HG02678 (cell line): ENCODE measurements around the gene CEP290.
"Not testable (repeated sequence)": the region's sequence is repeated elsewhere in the genome, so short reads cannot be mapped to it uniquely, and the experiment has no call there.

Source experiments
- ATAC-seq: cut with Tn5 transposase; IDR thresholded peaks from one replicate; pipeline ENCODE4 v1.9.1; 2021; ENCODE audit warnings: mild to moderate bottlenecking, moderate library complexity; ENCODE audit not compliant: unreplicated experiment

CEP290 gene

DNA sequence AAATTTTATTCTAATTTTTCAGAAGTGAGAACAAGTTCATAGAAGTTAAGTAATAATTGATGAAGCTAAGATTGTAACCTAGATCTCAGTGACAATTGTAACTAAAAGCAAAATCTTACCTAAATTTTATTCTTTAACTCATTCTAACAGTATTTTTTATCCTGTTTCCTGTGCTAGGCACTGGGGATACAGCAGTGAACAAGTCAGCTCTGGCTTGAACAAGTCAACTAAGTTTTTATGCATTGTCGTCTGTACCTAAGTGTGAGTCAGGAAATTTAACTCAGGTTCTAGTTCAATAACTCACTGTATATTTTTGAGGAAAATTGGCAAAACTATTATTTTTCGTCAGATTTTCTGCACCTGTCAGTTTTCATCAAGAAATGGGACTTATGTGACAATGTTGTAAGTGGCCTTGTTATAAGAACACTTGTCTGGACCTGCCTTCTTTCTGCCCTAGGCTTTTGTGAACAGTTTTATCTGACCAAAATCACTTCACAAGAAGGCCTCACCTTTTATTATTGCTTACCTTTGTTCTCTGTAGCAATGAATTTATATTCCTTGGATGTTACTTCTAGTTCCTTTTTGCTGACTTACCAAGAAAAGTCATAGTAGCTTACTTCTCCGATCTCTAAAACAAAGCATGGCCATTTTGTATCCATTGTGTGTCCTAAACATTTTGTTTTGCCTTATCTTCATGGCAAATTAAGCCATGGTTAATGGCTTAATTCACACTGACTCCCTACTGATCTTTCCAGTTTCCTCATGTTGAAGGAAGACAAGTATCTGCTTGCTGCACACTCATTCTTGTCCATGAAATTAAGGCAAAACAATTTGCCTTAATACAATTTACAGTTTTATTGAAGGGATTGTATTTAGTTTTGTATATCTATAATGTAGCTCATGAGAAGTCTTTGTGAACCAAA lies 2.9 kb upstream of the CEP290 start:
- ATAC-seq: no peak

DNA sequence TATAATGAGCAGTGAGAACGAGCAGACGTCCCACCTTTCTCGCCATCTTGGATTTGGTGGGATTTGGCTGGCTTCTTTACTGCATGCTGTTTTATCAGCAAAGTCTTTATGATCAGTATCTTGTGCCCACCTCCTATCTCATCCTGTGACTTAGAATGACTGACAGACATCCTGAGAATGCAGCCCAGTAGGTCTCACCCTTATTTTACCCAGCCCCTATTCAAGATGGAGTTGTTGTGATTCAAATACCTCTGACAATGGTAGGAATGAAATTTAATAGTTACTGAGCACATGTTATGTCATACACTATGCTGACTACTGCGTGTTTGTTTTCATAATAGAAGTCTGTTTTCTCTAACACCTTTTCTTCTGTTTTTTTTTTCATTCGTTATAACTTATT lies 2.1 kb upstream of the CEP290 start:
- no peak for ATAC-seq

DNA sequence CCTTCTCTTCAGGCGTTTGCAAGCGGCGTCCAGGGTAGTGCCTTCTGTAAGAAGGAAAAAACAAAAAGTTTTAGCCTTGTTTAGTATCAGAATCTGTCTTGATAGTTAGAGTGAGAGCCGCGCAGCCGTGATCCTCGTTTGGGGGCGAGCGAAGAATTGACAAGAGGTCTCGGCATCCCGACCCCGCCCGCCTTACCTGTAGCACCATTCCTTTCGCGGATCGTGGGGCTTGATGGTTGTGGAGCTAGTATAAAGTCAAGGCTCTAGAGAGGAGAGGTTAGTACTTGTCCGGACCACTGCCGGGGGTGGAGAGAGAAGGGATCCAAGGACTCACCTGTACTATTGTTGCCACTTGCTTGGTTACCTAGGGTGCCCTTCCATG lies 713 bp upstream of the CEP290 start:
- ATAC-seq: peak; percentile 1

DNA sequence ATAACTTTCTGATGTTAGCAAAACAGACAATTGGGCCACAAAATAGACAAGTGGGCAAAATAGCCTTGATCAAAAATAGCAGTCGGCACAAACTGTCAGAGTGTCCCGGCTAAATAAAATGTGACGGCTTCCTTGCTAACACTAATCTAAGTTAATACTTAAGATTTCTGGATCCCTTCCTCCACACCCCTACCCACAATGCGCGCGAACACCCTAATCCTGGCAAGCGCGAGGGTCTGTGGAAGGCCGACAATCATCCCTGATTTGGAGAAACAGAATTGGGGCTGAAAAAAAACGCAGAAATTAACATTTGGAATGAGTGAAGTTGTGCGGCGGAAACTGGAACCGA lies 489 bp downstream of the CEP290 start:
- no peak for ATAC-seq

DNA sequence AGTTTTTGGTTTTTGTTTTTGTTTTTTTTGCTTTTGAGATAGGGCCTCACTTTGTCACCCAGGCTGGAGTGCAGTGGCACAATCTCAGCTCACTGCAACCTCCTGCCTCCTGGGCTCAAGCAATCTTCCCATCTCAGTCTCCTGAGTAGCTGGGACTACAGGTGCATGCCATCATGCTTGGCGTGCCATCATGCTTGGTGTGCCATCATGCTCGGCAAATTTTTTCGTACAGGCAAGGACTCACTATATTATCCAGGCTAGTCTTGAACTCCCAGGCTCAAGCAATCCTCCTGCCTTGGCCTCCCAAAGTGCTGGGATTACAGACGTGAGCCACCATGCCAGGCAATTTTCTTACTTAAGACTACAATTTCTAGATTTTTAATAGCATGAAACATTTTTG lies 2.2 kb downstream of the CEP290 start:
- ATAC-seq: not testable (repeated sequence)

DNA sequence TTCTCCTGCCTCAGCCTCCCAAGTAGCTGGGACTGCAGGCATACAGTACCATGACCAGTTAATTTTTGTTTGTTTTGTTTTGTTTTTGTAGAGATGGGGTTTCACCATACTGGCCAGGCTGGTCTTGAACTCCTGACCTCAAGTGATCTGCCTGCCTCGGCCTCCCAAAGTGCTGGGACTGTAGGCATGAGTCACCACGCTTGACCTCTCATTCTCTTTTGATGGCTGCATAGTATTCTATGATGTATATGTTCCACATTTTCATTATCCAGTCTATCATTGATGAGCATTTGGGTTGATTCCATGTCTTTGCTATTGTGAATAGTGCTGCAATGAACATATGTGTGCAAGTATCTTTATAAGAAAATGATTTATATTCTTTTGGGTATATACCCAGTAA lies 8.7 kb downstream of the CEP290 start:
- not testable (repeated sequence) for ATAC-seq

DNA sequence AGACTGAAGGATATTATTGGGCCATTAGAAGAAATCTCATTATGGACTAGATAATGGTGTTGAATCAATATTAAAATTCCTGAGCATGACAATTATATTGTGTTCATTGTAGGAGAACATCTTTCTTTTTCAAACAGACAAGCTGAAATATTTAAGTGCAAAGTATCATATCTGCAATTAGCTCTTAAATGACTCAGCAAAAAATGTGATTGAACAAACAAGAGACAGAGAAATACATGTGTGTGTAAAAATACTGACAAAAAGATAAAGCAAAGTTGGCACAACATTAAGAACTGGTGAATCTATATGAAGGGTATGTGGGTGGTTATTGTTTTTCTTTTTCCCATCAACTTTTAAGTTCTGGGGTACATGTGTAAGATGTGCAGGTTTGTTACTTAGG lies 9.5 kb downstream of the CEP290 start:
- no peak for ATAC-seq

DNA sequence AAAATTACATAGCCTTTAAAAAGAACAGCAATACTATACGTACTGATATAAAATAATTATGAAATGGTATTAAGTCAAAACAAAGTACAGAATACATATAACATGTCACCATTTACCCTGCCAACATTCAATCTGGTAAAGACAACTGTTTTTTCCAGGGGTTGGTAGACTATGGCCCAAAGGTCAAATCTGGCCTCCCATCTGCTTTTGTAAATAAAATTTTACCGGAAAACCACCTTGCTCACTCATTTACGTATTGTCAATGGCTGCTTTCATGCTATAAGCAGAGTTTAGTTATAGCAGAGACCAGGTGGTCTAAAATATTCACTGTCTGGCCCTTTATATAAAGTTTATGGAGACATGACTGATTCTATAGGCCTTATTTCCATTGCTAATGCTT lies 14.0 kb downstream of the CEP290 start:
- no peak for ATAC-seq

DNA sequence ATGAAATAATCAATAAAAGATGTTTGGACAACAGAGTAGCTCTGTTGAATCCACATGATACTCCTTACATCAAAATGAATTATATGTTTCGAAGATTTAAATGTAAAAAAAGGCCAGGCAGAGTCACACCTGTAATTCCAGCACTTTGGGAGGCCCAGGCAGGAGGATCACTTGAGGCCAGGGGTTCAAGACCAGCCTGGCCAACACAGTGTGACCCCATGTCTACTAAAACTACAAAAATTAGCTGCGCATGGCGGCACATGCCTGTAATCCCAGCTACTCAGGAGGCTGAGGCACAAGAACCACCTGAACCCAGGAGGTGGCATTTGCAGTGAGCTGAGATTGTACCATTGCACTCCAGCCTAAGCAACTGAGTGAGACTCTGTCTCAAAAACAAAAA lies 14.8 kb downstream of the CEP290 start:
- no peak for ATAC-seq

DNA sequence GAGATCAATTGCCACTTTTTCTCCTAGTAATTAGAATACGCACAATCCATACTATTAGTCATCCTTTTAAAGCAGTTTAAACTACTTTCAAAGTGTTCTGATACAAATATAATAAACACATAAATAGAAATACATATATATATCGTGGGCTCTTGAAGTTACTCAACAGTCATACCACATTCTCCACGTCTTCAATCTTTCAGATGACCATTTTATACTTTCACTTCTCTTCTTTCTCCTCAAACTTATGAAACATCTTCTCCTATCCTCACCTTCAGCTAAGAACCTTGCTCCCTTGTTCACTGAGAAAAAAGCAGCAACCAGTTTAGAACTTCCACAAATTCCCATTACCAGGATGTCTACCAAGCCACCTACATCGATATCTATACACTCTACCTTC lies 19.2 kb downstream of the CEP290 start:
- no peak for ATAC-seq

DNA sequence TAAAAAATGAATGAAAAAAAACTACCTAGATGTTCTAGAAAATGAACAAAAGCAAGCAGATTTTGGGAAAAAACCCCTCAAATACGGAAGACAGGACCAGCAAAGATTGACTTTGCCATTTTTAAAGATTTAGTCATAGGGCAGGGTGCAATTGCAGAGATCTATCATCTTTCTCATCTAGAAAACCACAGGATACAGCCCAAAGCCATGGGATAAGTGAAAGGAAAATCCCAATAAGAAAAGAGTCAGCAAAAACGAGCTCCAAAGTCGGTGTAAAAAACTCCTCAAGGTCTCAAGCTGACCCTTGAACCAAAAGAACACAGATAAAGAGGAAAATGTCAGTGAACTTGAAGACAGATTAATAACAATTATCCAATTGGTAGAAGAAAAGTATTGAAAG lies 28.0 kb downstream of the CEP290 start:
- no peak for ATAC-seq

DNA sequence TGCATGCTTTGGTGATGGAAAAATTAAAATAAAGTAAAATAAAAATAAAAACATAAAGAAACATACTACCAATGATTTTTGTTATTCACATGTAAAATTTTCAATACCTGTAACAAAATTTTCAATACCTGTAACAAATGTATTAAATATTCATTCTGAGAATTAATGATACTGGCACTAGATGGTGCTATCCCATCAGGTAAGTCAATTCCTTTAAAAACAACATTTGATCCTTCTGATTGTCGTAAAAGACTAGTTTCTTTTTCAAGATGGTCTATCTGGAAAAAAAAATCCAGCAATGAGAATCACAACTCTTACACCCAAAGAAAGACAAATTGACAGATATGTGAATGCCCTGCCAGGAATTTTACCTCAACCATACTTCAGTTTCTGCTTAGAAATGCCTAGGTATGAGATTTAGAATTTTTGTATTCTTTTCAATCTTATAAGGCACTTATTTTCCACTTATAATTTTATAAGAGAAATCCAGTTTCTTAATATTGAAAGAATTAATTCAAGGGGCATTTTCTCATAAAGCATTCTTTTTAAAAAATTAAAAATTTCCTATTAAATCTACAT lies 30.7 kb downstream of the CEP290 start:
- ATAC-seq: peak; percentile 45

DNA sequence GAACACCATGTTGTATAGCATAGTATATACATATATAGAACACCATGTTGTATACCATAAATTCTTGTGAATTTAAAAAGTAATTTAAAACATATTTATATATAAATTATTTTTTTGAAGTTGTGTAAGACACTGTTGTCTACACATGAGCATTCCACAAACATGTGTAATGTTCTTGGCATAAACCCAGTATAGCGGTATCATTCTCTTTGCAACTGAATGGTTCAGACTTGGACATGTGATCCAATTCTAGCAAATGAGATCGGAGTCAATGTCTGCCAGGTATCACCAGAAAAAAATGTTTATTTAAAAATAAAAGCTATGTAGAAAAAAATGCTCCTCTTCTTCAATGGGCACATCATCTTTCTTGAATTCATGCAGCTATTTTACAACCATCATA lies 33.9 kb downstream of the CEP290 start:
- ATAC-seq: no peak

DNA sequence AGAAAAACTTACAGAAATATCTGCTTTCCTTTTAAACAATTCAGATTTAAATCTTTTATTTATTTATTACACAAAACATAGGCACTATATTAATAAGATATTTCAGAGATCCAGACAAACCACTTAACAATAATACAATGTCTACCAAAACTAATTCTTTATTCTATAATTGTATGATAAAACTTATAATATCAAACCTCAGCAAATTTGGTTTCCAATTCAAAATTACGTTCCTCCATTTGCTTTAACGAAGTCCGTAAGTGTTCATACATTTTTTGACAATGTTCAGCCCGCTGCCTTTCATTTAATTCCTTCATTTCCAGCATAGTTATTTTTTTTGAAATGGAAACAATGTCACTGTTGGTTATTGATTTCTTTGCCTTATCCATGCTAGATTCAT lies 48.3 kb downstream of the CEP290 start:
- no peak for ATAC-seq

DNA sequence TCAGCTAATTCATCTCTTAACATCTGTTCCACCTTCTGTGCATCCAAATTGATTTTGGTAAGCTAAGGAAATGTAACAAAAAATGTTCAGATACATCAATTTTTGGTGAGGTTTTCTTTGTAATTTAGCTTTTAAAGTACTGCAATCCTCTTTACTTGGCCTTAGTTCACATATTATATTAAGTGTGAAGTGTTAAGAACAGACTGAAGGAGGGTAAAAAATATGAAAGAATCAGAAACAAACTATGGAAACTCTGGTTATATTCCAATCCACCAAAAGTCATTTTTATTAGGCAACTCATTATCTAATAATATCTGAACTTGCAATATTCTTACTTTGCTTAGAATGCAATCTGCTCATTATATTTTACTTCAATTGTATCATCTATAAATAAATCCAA lies 49.1 kb downstream of the CEP290 start:
- ATAC-seq: no peak

DNA sequence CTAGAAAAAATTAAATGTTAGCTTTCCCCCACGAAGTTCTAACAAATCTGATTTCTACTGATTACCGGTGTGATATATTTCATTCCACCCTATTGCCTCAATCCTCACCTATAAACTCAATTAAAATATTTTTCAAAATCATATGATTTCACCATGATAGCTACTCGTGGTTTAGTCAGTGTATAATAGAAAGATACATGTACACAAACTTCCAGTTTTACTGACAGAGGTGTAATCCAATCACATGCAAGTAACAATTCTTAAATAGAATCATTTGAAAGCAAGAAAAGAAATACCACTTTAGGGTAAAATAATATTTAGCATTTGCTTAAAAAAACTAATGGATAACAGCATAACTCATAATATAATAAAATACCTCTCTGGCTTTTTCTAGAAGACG lies 57.7 kb downstream of the CEP290 start:
- no peak for ATAC-seq

DNA sequence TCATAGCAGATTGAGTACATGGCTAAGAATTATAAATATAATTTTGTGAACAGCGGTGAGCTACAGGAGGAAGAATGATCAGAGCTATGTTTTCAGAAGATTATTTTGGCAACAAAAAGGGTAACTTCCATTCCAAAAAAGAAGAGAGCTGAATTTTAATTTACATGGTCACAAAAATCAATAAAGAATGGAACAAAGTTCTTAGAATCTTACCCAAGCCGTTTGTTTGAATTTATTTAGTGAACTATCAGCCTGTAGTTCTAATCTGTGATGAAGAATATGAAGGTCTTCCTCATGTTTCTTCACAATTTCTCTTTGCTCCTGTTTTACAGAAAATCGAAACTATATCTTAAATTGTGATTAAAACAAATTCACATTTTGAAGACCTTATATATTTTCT lies 58.3 kb downstream of the CEP290 start:
- no peak for ATAC-seq

DNA sequence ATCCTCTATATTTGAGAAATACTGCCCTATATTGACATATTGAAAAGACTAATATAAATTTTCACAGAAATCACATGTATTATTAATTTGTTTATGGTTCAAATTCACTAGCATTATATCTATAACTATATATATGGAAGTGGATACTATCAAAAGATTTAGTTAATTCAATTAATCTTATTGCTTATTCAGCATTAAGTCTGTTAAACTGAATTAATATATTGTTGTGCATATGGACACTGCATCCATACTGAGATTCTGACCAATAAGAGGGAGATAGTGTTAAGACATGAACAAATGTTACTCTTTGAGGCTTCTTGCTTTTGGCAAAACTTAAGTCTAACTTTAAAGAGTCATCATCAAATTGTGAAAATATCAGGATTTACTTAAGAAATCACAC lies 60.6 kb downstream of the CEP290 start:
- no peak for ATAC-seq

DNA sequence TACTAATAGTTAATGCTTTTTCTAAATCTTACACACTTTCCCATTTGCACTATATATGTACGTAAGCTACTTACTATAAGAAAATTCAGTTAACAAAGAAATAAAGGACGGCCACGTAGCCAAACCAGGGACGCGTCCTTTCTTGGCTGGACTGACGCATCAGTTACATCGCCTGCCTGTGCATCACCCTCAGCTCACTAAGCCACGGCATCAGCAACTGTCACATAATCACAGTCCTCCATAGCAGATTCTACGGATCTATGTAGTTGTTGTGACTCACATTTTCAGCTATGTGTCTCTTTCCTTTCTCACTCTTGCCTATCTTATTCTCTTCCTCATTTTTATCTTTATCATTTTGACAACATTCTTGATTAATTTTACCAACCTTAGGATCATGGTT lies 74.6 kb downstream of the CEP290 start:
- no peak for ATAC-seq

DNA sequence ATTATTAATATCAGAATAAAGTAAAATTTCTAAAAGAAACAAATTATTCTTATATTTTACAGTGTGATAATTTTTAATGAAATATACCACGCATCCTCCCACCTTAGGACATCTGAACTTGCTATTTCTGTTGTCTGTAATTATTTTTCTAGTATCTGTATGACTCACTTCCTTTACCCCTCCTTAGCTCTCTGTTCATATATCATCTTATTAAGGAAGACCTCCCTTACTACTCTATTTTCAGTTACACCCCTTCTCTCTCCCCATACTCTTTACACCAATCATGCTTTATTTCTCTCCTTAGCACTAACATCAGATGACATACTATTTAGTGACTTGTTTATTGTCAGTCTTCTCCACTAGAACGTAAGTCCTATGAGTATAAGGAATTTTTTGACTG lies 78.5 kb downstream of the CEP290 start:
- ATAC-seq: peak; percentile 71

DNA sequence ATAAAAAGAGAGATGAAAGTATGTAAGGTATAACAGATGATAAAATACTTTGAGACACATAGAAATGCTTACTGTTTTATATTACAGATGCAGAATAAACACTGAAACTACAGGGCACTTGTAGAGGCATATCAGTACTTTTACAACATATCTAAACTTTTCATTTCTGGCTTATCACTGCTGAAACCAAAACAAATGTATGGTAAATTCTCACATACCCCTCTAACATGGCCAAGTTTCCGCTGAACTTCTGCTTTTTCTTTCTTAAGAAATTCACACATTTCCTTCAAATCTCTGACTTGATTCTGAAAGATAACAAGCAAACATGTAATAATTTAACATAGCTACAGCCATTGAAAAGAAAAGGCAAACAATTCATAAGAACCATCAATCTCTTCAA lies 79.4 kb downstream of the CEP290 start:
- ATAC-seq: peak; percentile 74

DNA sequence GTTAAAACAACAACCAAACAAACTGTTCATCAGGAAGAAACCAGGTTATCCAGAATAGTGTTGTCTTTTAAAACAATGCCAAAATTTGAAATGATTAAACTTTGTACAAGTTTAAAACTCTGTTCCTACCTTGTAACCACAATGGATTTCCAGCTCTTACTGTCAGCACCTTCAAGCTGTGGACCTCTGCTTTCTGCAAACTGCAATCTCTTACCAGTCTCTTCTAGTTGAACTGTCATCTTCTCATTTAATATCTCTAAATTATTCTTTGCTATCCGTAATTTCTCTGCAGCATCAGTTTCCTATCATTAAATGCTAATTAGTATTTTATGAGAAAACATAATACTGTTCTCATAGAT lies 83.2 kb downstream of the CEP290 start:
- no peak for ATAC-seq
